Activated naive CD4-positive, alpha-beta T cell treated with anti-CD3 and anti-CD28 coated beads for 36 hours (primary cell): ENCODE results near the gene C1QTNF6. TPM values are rescaled to one million over a fixed set of nuclear protein-coding genes. Genes with fewer than 3 reads are reported as not detected.

Experiments used
- CTCF ChIA-PET: fragments of 350-600 bp; sonication (Branson Sonifier 250); formaldehyde crosslinking; loops from one replicate; lab custom pipeline; 2021; ENCODE audit warnings: antibody characterized with exemption; lab: Charles Lee
- DNase-seq: peaks from one replicate; pipeline ENCODE4 v3.0.0-alpha.2; 2020
- H3K27ac Mint-ChIP-seq: one replicate; pipeline ENCODE4 v1.8.0; 2021; ENCODE audit warnings: mild to moderate bottlenecking, mixed read lengths
- H3K27me3 Mint-ChIP-seq: one replicate; pipeline ENCODE4 v1.8.0; 2021; ENCODE audit warnings: low read depth, mixed read lengths
- H3K36me3 Mint-ChIP-seq: one replicate; pipeline ENCODE4 v1.8.0; 2021; ENCODE audit warnings: low read depth, mixed read lengths
- H3K4me1 Mint-ChIP-seq: one replicate; pipeline ENCODE4 v1.8.0; 2021; ENCODE audit warnings: low read depth, mixed read lengths
- H3K4me3 Mint-ChIP-seq: one replicate; pipeline ENCODE4 v1.8.0; 2021; ENCODE audit warnings: mild to moderate bottlenecking, moderate library complexity, mixed read lengths
- H3K9me3 Mint-ChIP-seq: one replicate; pipeline ENCODE4 v1.8.0; 2021; ENCODE audit warnings: mixed read lengths
- intact Hi-C: fragments of 100-400 bp; cut with micrococcal nuclease; formaldehyde crosslinking; loops from one replicate; pipeline ENCODE4 v1.15.1; 2023
- total RNA-seq, 2 experiments: library from RNA; stranded (reverse); gene quantifications; one replicate each; pipeline ENCODE4 v1.2.3, GENCODE V29; 2021

C1QTNF6 gene
- total RNA-seq, 2 experiments from 2014 or later: 13.4 to 13.6 TPM

DNA sequence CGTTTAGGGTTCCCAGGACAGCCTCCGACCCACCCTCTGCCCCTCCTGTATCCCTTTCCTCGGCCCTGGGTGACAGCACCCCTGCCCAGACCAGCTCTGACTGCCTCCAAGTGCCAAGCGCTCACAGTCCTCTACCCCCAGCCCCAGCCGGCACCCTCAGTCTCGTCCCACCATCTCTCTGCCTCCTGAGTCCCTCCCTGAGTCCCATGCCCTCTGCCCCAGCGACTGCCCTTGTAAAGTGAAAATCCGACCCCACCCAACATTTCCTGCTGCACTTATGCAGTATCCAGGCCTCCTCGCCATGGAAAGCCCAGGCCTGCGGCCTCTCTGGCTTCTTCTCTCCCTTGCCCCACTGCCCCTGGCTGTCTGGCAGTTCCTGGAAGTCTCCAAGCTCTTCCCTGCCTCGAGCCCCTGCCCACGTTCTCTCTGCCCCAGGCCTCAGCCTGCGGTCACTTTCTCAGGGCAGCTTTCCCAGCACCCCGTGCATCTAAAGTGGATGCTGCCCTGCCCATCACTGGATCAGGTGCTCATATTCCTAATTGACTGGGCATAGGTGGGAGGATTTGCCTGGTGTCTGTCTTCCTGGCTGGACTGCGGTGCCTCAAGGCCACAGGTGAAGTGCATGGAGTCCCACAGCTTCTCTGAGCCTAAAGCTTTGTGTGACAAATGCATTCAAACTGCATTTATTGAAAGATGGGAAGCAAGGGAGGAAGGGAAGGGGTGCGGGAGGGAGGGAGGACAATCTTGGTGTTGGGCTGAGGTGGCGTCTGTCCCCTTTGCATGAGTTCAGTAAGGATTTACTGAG is 20.7 kb downstream of the C1QTNF6 start:
- H3K4me3 Mint-ChIP-seq: peak overlapping the region; percentile 66
- DNase-seq: no peak
- H3K9me3 Mint-ChIP-seq: no peaks in the 10 kb centered on the region
- CTCF ChIA-PET: interaction anchor here (0.9 to 3.4 kb wide), 11 partner anchors 9 to 122 kb away, joined by 3 to 39 read pairs (median 7); no protein-coding TSS in a partner anchor
- no peaks in the 10 kb centered on the region for H3K27me3 Mint-ChIP-seq
- peaks cover 70% of the 10 kb centered on the region for H3K4me1 Mint-ChIP-seq
- H3K36me3 Mint-ChIP-seq: no peaks in the 10 kb centered on the region
- H3K27ac Mint-ChIP-seq: peak overlapping the region; percentile 39
- intact Hi-C loops: no loop called here

DNA sequence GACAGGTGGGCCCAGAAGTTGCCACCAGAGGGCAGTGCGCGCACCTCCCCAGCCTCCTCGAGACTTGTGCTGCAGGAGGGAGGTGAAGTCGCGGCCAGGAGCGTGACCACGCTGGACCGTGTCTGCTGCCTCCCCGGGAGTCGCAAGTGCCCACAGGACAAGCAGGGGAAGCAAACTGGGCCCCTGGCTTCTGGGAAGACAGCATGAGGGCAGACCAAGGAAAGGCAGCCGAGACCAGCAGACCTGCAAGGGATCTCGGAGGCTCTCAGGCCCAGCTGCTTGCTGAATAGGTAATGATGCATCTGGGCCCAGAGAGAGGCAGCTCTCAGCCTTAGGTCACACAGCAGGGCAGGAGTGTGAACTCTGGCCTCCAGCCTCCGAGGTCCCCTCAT is 21.4 kb downstream of the C1QTNF6 start:
- CTCF ChIA-PET: interaction anchor here (0.9 to 3.4 kb wide), 12 partner anchors 10 to 121 kb away, joined by 3 to 39 read pairs (median 6); partner anchors contain the start of gene KCTD17
- intact Hi-C loops: loop anchor here (1.0 kb wide), 2 partner anchors 32 to 95 kb away; no protein-coding TSS in a partner anchor
- Mint-ChIP-seq H3K27ac (peak overlapping the region; percentile 79), H3K9me3 (no peaks in the 10 kb centered on the region), H3K27me3 (no peaks in the 10 kb centered on the region), H3K4me1 (peaks cover 77% of the 10 kb centered on the region), H3K36me3 (no peaks in the 10 kb centered on the region), H3K4me3 (peak overlapping the region; percentile 66)
- DNase-seq: peak; percentile 94

DNA sequence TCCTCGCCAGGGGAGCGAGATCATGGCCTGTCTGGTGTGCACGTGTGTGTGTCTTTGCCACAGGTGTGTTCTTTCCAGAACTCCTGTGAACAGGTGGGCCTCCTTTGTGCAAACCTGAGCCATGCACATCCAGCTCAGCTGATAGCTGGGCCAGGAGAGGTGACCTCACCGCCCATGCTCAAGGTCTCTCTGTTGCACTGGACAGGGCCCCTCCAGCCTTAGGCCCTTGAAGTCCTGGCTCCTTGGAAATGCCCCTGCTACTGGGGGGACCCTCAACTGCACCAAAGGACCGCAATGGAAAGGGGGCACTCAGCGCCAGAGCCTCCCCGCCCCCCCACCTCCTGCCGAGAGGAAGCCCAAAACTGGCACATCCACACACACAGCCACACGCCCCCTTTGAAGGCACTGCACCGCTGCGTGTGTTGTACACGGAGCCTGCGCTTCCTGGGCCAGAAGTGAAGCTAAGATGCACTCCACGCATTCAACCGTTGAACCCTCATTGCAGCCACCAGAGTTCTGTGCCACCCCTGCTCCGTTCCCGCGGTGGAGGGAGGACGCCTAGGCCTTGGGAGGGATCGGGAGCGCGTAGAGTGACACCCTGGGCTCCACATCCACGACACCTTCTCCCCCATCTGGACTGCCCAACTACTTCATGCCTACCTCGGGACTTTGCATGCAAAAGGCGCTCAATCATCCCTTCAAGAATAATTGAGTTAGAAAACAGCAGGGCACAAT is 21.9 kb downstream of the C1QTNF6 start:
- no peak for DNase-seq
- intact Hi-C loops: loop anchor here (1.0 kb wide), 2 partner anchors 32 to 95 kb away; no protein-coding TSS in a partner anchor
- H3K27ac Mint-ChIP-seq: peak overlapping the region; percentile 79

DNA sequence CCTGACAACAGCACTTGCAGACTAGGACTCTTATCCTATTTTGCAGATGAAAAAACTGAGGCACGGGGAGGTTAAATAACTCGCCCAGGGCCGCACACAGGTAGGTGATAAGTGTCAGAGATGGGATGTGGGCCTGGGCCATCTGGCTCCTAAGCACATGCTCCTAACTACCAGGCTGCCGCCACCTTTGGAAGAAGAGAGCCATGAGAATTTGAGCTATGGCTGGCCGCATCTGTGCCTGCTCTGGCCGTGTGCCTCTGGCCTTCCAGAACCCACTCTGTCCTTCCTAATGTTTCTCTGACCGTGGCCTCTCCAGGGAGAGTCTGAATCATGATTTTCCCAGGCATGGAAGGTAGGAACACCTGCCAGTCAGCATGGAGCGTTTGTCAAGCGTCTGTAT is 23.0 kb downstream of the C1QTNF6 start:
- peaks cover 80% of the 10 kb centered on the region for H3K4me1 Mint-ChIP-seq
- CTCF ChIA-PET: interaction anchor here (0.6 to 3.4 kb wide), 12 partner anchors 9 to 134 kb away, joined by 3 to 39 read pairs (median 4); no protein-coding TSS in a partner anchor
- H3K27ac Mint-ChIP-seq: peak overlapping the region; percentile 73

More for the DNA sequence above, 21.9 kb downstream of the C1QTNF6 start:
- CTCF ChIA-PET: interaction anchor here (0.6 to 3.4 kb wide), 18 partner anchors 10 to 364 kb away, joined by 3 to 39 read pairs (median 4); partner anchors contain the start of gene KCTD17
- Mint-ChIP-seq H3K4me1 (peaks cover 82% of the 10 kb centered on the region), H3K36me3 (no peaks in the 10 kb centered on the region), H3K27me3 (no peaks in the 10 kb centered on the region), H3K4me3 (peak overlapping the region; percentile 66), H3K9me3 (no peaks in the 10 kb centered on the region)

GRCh38 chr22:37164505-37164887 is 23.6 kb downstream of the C1QTNF6 start:
- DNase-seq: no peak
- intact Hi-C loops: no loop called here
- Mint-ChIP-seq H3K27me3 (no peaks in the 10 kb centered on the region), H3K36me3 (no peaks in the 10 kb centered on the region), H3K27ac (peak overlapping the region; percentile 73), H3K9me3 (no peaks in the 10 kb centered on the region), H3K4me1 (peaks cover 74% of the 10 kb centered on the region), H3K4me3 (no peak overlapping the region)
- CTCF ChIA-PET: interaction anchor here (0.8 to 4.4 kb wide), 5 partner anchors 33 to 94 kb away, joined by 3 to 34 read pairs (median 4); no protein-coding TSS in a partner anchor

More for the DNA sequence above, 23.0 kb downstream of the C1QTNF6 start:
- no peaks in the 10 kb centered on the region for H3K9me3 Mint-ChIP-seq
- no peak for DNase-seq
- no peak overlapping the region for H3K4me3 Mint-ChIP-seq
- intact Hi-C loops: no loop called here
- no peaks in the 10 kb centered on the region for H3K36me3 Mint-ChIP-seq
- H3K27me3 Mint-ChIP-seq: no peaks in the 10 kb centered on the region

DNA sequence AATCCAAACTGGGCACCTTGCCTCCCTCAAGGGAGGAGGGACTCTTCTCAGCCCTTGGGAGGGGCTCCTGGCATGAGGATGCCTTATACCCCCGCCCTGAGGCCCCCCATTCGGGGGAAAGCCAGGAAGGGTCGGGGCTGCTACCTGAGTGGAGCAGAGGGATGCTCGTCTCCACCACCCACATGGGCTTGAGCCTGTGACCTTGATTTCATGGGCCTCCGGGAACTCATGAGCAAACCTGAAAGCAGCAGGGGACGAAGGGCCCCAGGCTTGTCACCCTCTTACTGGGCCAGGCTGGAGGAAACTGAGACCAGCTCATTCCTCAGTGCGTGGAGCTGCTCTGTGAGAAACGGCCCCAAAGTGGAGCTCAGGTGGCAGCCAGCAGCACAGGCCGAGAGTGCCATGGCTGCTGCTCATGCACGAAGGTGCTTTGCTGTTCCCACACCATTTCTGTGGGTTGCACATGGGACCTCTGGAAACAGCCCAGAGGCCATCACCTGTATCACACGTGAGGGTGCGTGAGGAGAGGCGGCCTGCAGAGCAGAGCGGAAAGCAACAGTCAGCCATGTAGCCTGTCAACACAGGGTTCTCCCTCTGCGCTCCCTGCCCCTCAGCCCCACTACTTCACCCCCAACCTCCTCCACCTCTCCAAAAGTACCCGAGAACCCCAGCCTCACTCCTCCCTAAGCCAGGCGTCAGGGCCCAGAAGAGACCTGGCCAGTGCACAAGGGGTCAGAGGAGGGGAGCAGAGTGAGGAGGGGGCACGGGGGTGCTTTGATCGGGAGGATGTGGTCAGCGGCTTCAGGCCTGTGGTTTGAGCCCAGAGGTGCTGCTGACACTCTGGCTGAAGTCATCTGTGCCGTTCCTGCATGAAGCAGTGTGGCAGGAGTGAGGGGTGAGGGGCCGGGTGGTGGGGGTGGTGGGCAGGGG is 24.2 kb downstream of the C1QTNF6 start:
- Mint-ChIP-seq H3K27ac (peak overlapping the region; percentile 83), H3K4me3 (peak overlapping the region; percentile 18), H3K4me1 (peaks cover 74% of the 10 kb centered on the region), H3K27me3 (no peaks in the 10 kb centered on the region), H3K9me3 (no peaks in the 10 kb centered on the region), H3K36me3 (no peaks in the 10 kb centered on the region)
- CTCF ChIA-PET: interaction anchor here (0.9 to 4.7 kb wide), 10 partner anchors 8 to 119 kb away, joined by 3 to 48 read pairs (median 10); partner anchors contain the start of gene IL2RB
- DNase-seq: peak; percentile 91
- intact Hi-C loops: loop anchor here (2.0 kb wide), 3 partner anchors 59 to 97 kb away; no protein-coding TSS in a partner anchor

GRCh38 chr22:37163096-37163489 is 25.0 kb downstream of the C1QTNF6 start:
- Mint-ChIP-seq H3K4me3 (peak overlapping the region; percentile 19), H3K27ac (peak overlapping the region; percentile 83), H3K4me1 (peaks cover 75% of the 10 kb centered on the region), H3K9me3 (no peaks in the 10 kb centered on the region), H3K36me3 (no peaks in the 10 kb centered on the region), H3K27me3 (no peaks in the 10 kb centered on the region)
- intact Hi-C loops: loop anchor here (2.0 kb wide), 3 partner anchors 60 to 98 kb away; no protein-coding TSS in a partner anchor
- CTCF ChIA-PET: interaction anchor here (0.9 to 4.7 kb wide), 10 partner anchors 9 to 118 kb away, joined by 3 to 48 read pairs (median 10); partner anchors contain the start of gene IL2RB
- DNase-seq: no peak

GRCh38 chr22:37162221-37163095 is 25.6 kb downstream of the C1QTNF6 start:
- peak overlapping the region; percentile 83 for H3K27ac Mint-ChIP-seq
- CTCF ChIA-PET: interaction anchor here (0.9 to 4.7 kb wide), 13 partner anchors 10 to 118 kb away, joined by 3 to 48 read pairs (median 7); partner anchors contain the start of gene IL2RB
- H3K36me3 Mint-ChIP-seq: no peaks in the 10 kb centered on the region
- H3K4me1 Mint-ChIP-seq: peaks cover 75% of the 10 kb centered on the region
- peak; percentile 92 for DNase-seq
- intact Hi-C loops: loop anchor here (1.0 to 2.0 kb wide), 8 partner anchors 12 to 98 kb away; no protein-coding TSS in a partner anchor
- H3K9me3 Mint-ChIP-seq: no peaks in the 10 kb centered on the region
- no peaks in the 10 kb centered on the region for H3K27me3 Mint-ChIP-seq
- peak overlapping the region; percentile 28 for H3K4me3 Mint-ChIP-seq

GRCh38 chr22:37161443-37161842 is 26.6 kb downstream of the C1QTNF6 start:
- Mint-ChIP-seq H3K9me3 (no peaks in the 10 kb centered on the region), H3K4me1 (peaks cover 69% of the 10 kb centered on the region), H3K27me3 (no peaks in the 10 kb centered on the region), H3K36me3 (no peaks in the 10 kb centered on the region), H3K27ac (peak overlapping the region; percentile 83), H3K4me3 (no peak overlapping the region)
- CTCF ChIA-PET: interaction anchor here (1.2 to 4.7 kb wide), 9 partner anchors 9 to 98 kb away, joined by 3 to 48 read pairs (median 11); partner anchors contain the start of gene IL2RB
- intact Hi-C loops: no loop called here
- peak; percentile 45 for DNase-seq

DNA sequence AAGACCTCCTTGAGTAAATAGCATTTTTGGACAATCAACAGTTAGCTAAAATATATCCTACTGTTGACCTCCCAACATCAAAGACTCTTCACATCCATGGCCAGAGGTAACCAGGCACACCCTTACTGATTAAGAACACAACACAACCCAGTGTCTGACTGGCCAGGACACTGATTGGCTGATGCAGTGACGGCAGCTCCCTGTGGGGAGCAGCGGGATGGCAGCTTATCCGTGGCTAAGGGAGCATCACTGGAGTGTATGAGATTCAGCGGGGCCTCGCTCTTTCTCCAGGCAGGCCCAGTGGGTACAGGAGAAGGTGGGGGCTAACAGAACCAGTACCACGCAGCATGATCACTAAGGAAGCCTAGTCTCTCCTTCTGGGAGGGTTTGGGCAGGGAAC is 28.0 kb downstream of the C1QTNF6 start:
- no peak overlapping the region for H3K4me3 Mint-ChIP-seq
- CTCF ChIA-PET: interaction anchor here (4.7 kb wide), 1 partner anchor 11 kb away, joined by 48 read pairs; the partner anchor contains the start of gene IL2RB
- H3K36me3 Mint-ChIP-seq: no peaks in the 10 kb centered on the region
- no peaks in the 10 kb centered on the region for H3K27me3 Mint-ChIP-seq
- no peak for DNase-seq
- peaks cover 3% of the 10 kb centered on the region for H3K9me3 Mint-ChIP-seq
- intact Hi-C loops: no loop called here
- H3K4me1 Mint-ChIP-seq: peaks cover 68% of the 10 kb centered on the region
- H3K27ac Mint-ChIP-seq: no peak overlapping the region
